IPS-NIHi11 (cell line): Measurements from ENCODE around the gene GAGE12C.
"Not testable (repeated sequence)": the region's sequence is repeated elsewhere in the genome, so short reads cannot be mapped to it uniquely, and the experiment has no call there.

Experiments used
- DNase-seq: peaks from one replicate; pipeline ENCODE4 v3.0.0; 2012; ENCODE audit warnings: mixed read lengths, low spot score

The GAGE12C gene, protein sequence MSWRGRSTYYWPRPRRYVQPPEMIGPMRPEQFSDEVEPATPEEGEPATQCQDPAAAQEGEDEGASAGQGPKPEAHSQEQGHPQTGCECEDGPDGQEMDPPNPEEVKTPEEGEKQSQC

DNA sequence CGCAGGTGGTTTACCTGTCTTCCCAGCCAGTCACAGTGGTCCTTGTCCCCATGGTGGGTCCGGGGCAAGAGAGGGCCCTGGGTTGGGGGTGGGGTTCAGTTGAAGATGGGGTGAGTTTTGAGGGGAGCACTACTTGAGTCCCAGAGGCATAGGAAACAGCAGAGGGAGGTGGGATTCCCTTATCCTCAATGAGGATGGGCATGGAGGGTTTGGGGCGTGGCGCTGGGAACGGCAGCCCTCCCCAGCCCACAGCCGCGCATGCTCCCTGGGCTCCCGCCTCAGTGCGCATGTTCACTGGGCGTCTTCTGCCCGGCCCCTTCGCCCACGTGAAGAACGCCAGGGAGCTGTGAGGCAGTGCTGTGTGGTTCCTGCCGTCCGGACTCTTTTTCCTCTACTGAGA, at the start of gene GAGE12C:
Gene GAGE12C, plus strand, starts transcription at position 301 of the 400 bp plus-strand sequence. CDS start 1,155 bp downstream, outside the sequence.
- DNase-seq: not testable (repeated sequence)

DNA sequence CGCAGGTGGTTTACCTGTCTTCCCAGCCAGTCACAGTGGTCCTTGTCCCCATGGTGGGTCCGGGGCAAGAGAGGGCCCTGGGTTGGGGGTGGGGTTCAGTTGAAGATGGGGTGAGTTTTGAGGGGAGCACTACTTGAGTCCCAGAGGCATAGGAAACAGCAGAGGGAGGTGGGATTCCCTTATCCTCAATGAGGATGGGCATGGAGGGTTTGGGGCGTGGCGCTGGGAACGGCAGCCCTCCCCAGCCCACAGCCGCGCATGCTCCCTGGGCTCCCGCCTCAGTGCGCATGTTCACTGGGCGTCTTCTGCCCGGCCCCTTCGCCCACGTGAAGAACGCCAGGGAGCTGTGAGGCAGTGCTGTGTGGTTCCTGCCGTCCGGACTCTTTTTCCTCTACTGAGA, 9.5 kb downstream of the GAGE12C start, which contains the start of gene GAGE12D:
Gene GAGE12D, plus strand, starts transcription at position 301 of the 400 bp plus-strand sequence. CDS start 1,155 bp downstream, outside the sequence.
- not testable (repeated sequence) for DNase-seq

DNA sequence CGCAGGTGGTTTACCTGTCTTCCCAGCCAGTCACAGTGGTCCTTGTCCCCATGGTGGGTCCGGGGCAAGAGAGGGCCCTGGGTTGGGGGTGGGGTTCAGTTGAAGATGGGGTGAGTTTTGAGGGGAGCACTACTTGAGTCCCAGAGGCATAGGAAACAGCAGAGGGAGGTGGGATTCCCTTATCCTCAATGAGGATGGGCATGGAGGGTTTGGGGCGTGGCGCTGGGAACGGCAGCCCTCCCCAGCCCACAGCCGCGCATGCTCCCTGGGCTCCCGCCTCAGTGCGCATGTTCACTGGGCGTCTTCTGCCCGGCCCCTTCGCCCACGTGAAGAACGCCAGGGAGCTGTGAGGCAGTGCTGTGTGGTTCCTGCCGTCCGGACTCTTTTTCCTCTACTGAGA, 19.0 kb downstream of the GAGE12C start, which contains the start of gene GAGE12E:
Gene GAGE12E, plus strand, starts transcription at position 301 of the 400 bp plus-strand sequence. CDS start 1,155 bp downstream, outside the sequence.
- not testable (repeated sequence) for DNase-seq

DNA sequence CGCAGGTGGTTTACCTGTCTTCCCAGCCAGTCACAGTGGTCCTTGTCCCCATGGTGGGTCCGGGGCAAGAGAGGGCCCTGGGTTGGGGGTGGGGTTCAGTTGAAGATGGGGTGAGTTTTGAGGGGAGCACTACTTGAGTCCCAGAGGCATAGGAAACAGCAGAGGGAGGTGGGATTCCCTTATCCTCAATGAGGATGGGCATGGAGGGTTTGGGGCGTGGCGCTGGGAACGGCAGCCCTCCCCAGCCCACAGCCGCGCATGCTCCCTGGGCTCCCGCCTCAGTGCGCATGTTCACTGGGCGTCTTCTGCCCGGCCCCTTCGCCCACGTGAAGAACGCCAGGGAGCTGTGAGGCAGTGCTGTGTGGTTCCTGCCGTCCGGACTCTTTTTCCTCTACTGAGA, 28.6 kb downstream of the GAGE12C start, which contains the start of gene GAGE12F:
Gene GAGE12F, plus strand, starts transcription at position 301 of the 400 bp plus-strand sequence. CDS start 1,155 bp downstream, outside the sequence.
- not testable (repeated sequence) for DNase-seq

DNA sequence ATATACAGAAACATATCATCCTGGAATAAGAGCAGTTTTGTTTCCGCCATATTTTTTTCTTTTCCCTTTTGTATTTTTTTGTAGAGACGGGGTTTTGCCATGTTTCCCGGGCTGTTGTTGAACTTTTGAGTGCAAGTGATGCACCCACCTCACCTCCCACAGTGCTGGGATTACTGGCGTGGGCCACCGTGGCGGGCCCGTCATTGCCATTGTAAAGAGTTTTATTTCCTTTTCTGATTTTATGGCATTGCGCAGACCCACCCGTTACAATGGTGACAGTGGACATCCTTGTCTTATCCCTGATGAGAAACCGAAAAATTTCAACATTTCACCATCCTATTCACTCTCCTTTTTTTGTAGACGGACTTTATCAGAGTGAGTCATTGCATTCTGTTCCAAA, 36.8 kb downstream of the GAGE12C start:
- DNase-seq: not testable (repeated sequence)

DNA sequence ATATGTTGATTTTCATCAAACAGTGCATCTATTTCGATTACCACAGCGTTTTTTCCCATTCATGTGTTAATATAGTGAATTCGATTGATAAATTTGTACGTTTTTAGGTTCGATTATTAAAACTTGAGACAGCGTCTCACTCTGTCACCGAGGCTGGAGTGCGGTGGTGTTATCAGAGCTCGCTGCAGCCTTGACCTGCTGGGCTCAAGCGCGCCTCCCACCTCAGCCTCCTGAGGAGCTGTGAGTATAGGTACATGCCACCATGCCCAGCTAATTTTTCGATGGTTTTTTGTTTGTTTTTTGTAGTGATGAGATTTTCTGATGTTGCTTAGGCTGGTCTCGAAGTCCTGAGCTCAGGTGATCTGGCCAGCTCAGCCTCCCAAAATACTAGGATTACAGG, 37.2 kb downstream of the GAGE12C start:
- DNase-seq: not testable (repeated sequence)

DNA sequence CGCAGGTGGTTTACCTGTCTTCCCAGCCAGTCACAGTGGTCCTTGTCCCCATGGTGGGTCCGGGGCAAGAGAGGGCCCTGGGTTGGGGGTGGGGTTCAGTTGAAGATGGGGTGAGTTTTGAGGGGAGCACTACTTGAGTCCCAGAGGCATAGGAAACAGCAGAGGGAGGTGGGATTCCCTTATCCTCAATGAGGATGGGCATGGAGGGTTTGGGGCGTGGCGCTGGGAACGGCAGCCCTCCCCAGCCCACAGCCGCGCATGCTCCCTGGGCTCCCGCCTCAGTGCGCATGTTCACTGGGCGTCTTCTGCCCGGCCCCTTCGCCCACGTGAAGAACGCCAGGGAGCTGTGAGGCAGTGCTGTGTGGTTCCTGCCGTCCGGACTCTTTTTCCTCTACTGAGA, 38.1 kb downstream of the GAGE12C start, which contains the start of gene GAGE12G:
Gene GAGE12G, plus strand, starts transcription at position 301 of the 400 bp plus-strand sequence. CDS start 1,155 bp downstream, outside the sequence.
- DNase-seq: not testable (repeated sequence)

DNA sequence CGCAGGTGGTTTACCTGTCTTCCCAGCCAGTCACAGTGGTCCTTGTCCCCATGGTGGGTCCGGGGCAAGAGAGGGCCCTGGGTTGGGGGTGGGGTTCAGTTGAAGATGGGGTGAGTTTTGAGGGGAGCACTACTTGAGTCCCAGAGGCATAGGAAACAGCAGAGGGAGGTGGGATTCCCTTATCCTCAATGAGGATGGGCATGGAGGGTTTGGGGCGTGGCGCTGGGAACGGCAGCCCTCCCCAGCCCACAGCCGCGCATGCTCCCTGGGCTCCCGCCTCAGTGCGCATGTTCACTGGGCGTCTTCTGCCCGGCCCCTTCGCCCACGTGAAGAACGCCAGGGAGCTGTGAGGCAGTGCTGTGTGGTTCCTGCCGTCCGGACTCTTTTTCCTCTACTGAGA, 47.7 kb downstream of the GAGE12C start, which contains the start of gene GAGE12H:
Gene GAGE12H, plus strand, starts transcription at position 301 of the 400 bp plus-strand sequence. CDS start 1,155 bp downstream, outside the sequence.
- not testable (repeated sequence) for DNase-seq
